Body of pancreas (tissue), 4 donors: Measurements from ENCODE around the gene PCSK4. TPM values are rescaled to one million over a fixed set of nuclear protein-coding genes. Genes with fewer than 3 reads are reported as not detected.

Experiments used
- ATAC-seq: fragments of 150-250 bp; one replicate; pipeline ENCODE4 v1.9.1; 2016
- DNase-seq, 4 donors: peaks; one replicate each; pipeline ENCODE4 v3.0.0-alpha.2; 2019
- H3K27ac ChIP-seq, 4 donors: fragments of 200-600 bp; sonication (generic); 1 replicate in 3 of 4; 2 replicates in 1 of 4; pipeline versions ENCODE4 v1.5.1 to v1.6.1; 2016 to 2019; ENCODE audit warnings: mild to moderate bottlenecking in 1 of 4, mixed read lengths in 1 of 4, moderate library complexity in 1 of 4
- H3K27me3 ChIP-seq, 2 donors: fragments of 200-600 bp; sonication (generic); one replicate each; pipeline ENCODE4 v1.6.0; 2016; ENCODE audit warnings: mild to moderate bottlenecking in 1 of 2
- H3K36me3 ChIP-seq, 2 donors: fragments of 200-600 bp; sonication (generic); replicated peaks in 1 of 2; 2 replicates each; pipeline ENCODE4 v1.5.1; 2016; ENCODE audit warnings: low read depth in 2 of 2; ENCODE audit not compliant: insufficient read depth in 1 of 2
- H3K4me1 ChIP-seq: fragments of 200-600 bp; sonication (generic); one replicate; pipeline ENCODE4 v1.6.0; 2016
- H3K4me3 ChIP-seq, 2 donors: fragments of 200-600 bp; sonication (generic); 1 replicate in 1 of 2; 2 replicates in 1 of 2; pipeline ENCODE4 v1.5.1; 2016 to 2019
- H3K9me3 ChIP-seq, 3 donors: fragments of 200-600 bp; sonication (generic); 1 replicate in 2 of 3; 2 replicates in 1 of 3; pipeline ENCODE4 v1.5.1; 2016
- POLR2A ChIP-seq, 3 donors: fragments of 450-650 bp; IDR thresholded peaks; one replicate each; pipeline ENCODE4 v1.6.1; 2016; ENCODE audit warnings: antibody characterized with exemption in 3 of 3, mild to moderate bottlenecking in 2 of 3
- WGBS, 2 donors: methylation state at CpG; one replicate each; pipeline ENCODE4 v1.1.5; 2017; 5-methylcytosine and 5-hydroxymethylcytosine counted together
- intact Hi-C: fragments of 100-400 bp; cut with DNase I; formaldehyde crosslinking; loops from one replicate; pipeline ENCODE4 v1.15.1; 2023
- total RNA-seq, 2 donors: library from RNA; depleted of rRNA; stranded (reverse); fragments of >200 nt; gene quantifications; one replicate each; pipeline ENCODE4 v1.1.0, GENCODE V29; 2016
- TF ChIP-seq, protein P1 (sequence below), 7 experiments: fragments of 450-650 bp in 4 of 7; fragments of 200-600 bp in 3 of 7; sonication (generic) in 3 of 7; IDR thresholded peaks; one replicate each; pipeline ENCODE4 v1.5.1; 2016 to 2019; ENCODE audit warnings: antibody characterized with exemption in 7 of 7

PCSK4 gene
- total RNA-seq, 2 donors from 2014 or later, result 5.2 to 10.9 TPM

DNA sequence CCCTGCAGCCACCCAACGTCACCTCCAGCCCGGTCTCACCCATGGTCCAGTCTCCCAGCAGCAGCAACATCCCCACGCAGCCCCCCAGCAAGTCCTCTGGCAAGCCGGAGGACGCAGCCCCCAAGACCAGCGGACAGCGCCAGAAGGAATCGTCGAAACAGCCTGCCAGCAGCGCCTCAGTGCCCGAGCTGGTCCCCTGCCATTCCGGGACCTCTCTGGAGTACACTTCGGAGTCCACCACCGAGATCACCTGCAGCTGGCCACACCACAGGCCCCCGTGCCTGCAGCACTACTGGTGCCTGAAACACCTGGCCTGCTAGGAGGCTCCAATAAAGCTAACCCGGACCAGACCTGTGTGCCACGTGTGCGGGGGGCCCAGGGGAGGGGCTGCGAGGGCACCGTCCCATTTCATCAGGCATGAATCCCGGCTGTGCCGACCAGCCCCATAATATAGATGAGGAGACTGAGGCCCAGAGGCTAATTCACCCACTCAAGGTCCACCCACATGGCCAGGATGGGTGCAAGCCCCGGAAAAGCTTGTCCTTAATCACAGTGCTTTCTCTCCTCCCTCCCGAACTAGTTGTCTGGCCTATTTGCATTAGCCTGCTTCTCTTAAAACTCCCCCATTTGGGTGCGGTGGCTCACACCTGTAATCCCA is 7.6 kb upstream of the PCSK4 start:
- TF ChIP-seq POLR2A (IDR thresholded peaks at IDR 0.05), result no peak
- TF ChIP-seq, protein P1, sequence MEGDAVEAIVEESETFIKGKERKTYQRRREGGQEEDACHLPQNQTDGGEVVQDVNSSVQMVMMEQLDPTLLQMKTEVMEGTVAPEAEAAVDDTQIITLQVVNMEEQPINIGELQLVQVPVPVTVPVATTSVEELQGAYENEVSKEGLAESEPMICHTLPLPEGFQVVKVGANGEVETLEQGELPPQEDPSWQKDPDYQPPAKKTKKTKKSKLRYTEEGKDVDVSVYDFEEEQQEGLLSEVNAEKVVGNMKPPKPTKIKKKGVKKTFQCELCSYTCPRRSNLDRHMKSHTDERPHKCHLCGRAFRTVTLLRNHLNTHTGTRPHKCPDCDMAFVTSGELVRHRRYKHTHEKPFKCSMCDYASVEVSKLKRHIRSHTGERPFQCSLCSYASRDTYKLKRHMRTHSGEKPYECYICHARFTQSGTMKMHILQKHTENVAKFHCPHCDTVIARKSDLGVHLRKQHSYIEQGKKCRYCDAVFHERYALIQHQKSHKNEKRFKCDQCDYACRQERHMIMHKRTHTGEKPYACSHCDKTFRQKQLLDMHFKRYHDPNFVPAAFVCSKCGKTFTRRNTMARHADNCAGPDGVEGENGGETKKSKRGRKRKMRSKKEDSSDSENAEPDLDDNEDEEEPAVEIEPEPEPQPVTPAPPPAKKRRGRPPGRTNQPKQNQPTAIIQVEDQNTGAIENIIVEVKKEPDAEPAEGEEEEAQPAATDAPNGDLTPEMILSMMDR (IDR thresholded peaks at IDR 0.05), result no peak
- WGBS, 2 donors, result 89 to 95% methylated on average over 11 to 23 of the region's 25 CpGs
- Histone ChIP-seq H3K4me3 (no peak overlapping the region), H3K4me1 (peaks cover 20% of the 10 kb centered on the region), H3K36me3 (no peaks in the 10 kb centered on the region), H3K9me3 (no peaks in the 10 kb centered on the region), H3K27ac (no peak overlapping the region), H3K27me3 (no peaks in the 10 kb centered on the region)
- ATAC-seq (no peak), DNase-seq (no peak)
- intact Hi-C loops, result no loop called here

DNA sequence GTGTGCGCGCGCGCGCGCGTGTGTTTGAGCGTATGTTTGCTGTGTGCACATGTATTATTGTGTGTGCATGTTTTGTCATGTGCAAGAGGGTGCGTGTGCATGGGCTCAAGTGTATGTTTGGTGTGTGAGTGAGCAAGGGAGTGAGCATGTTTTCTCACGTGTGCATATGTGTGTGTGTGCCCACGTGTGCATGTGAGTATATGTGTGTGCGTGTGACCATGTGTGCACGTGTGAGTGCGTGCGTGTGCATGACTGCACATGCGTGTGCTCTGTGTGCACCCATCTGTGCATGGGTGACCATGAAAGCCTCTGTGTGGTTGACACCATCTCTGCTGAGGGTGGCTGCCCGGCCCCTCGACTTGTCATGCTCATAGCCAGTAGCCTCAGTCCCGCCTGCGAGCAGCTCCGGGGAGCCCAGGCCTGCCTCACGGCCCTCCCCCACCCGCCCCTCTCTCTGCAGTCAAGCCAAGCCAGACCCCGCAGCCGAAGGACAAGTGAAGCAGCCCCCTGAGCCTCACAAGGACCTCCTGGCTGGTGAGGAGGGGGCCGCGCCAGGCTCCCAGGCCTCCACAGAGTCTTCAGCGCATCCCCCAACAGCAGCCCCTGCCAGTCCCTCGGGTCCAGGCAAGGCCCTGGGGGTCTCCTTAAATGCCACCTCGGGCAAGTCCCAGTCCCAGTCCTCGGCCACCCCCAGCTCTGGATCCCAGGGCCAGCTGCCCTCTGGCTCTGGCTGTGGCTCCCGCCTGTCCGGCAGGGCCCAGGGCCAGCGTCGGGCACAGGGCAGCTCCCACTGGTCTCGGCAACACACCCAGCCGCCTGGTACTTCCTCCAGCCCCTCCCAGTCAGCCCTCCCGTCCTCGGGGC is 6.8 kb upstream of the PCSK4 start:
- Histone ChIP-seq H3K4me1 (peaks cover 26% of the 10 kb centered on the region), H3K4me3 (no peak overlapping the region), H3K36me3 (no peaks in the 10 kb centered on the region), H3K27me3 (no peaks in the 10 kb centered on the region), H3K27ac (no peak overlapping the region), H3K9me3 (no peaks in the 10 kb centered on the region)
- TF ChIP-seq, protein P1 (IDR thresholded peaks at IDR 0.05), result no peak
- TF ChIP-seq POLR2A (IDR thresholded peaks at IDR 0.05), result no peak
- ATAC-seq, result no peak
- WGBS, 2 donors, result 69 to 76% methylated on average over 23 to 33 of the region's 39 CpGs
- peak in 1 of 4 donors; percentile 11 for DNase-seq
- intact Hi-C loops, result no loop called here

DNA sequence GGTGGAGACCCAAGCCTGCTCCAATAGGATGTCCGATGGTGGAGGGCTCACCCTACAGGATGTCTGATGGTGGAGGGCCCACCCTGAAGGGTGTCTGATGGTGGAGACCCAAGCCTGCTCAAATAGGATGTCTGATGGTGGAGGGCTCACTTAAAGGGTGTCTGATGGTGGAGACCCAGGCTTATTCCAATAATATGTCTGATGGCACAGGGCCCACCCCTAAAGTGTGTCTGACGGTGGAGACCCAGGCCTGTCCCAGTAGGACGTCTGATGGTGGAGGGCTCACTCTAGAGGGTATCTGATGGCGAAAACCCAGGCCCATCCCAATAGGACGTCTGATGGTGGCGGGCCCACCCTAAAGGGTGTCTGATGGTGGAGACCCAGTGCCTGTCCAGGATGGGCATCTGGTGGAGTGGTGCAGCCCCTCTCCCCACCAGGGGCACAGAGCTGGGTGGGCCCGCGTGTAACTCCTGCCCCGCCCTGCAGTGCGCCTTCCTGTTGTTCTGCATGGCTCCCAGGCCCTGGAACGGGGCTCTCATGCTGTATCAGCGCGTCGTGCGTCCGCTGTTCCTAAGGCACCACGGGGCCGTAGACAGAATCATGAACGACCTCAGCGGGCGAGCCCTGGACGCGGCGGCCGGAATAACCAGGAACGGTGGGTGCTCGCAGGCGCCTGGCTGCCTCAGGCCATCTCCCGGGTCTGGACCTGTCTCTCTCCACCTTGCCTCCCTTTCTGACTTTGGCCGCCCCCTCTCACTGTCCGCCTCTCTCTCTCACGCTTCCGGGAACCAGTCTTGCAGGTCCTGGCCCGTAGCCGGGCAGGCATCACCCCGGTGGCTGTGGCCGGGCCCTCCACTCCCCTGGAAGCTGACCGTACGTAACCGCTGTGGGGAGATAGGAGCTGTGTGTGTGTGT is 5.9 kb upstream of the PCSK4 start:
- Histone ChIP-seq H3K4me3 (no peak overlapping the region), H3K27ac (no peak overlapping the region), H3K4me1 (peaks cover 29% of the 10 kb centered on the region), H3K9me3 (no peaks in the 10 kb centered on the region), H3K27me3 (no peaks in the 10 kb centered on the region), H3K36me3 (no peaks in the 10 kb centered on the region)
- intact Hi-C loops, result no loop called here
- DNase-seq (peak in 2 of 4 donors; percentile 32 to 34), ATAC-seq (no peak)
- TF ChIP-seq POLR2A (IDR thresholded peaks at IDR 0.05), result no peak
- TF ChIP-seq, protein P1 (IDR thresholded peaks at IDR 0.05), result no peak
- WGBS, 2 donors, result 63 to 75% methylated on average over 13 to 37 of the region's 40 CpGs

DNA sequence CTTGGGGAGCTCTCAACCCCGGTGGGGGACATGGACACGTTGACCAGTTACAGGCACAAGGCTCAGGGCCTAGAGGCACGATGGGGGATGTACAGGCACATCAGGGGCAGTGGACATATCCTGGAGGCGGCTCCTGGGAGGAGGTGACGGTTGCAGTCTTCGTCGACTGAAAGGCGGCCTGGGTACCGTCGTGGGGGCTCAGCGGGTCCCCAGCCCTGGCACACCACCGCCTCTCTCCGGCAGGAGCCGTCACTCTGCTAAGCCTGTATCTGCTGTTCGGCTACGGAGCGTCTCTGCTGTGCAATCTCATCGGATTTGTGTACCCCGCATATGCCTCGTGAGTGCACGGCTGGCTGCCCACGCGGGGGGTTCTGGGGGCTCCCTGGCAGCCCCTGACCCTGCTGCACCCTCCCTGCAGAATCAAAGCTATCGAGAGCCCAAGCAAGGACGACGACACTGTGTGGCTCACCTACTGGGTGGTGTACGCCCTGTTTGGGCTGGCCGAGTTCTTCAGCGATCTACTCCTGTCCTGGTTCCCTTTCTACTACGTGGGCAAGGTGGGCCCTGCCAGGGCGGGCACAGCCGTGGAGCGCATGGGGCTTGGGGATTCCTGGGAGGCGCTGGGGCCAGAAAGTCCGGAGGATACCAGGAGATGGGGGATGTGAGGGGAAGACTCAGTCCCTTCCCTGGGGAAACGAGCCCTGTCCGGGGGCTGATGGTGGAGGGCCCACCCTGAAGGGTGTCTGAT is 5.1 kb upstream of the PCSK4 start:
- no peaks in the 10 kb centered on the region for H3K27me3 ChIP-seq
- DNase-seq, result peak in 1 of 4 donors; percentile 12

More for the DNA sequence above, 5.1 kb upstream of the PCSK4 start:
- Histone ChIP-seq H3K9me3 (no peaks in the 10 kb centered on the region), H3K4me3 (no peak overlapping the region), H3K27ac (no peak overlapping the region), H3K36me3 (no peaks in the 10 kb centered on the region), H3K4me1 (peaks cover 27% of the 10 kb centered on the region)
- no peak for ATAC-seq
- no peak for TF ChIP-seq POLR2A (IDR thresholded peaks at IDR 0.05)
- TF ChIP-seq, protein P1 (IDR thresholded peaks at IDR 0.05), result no peak
- intact Hi-C loops, result no loop called here
- WGBS, 2 donors, result 87 to 91% methylated on average over 27 to 37 of the region's 37 CpGs
